Measurements from ENCODE around the gene RAD50.

DNA sequence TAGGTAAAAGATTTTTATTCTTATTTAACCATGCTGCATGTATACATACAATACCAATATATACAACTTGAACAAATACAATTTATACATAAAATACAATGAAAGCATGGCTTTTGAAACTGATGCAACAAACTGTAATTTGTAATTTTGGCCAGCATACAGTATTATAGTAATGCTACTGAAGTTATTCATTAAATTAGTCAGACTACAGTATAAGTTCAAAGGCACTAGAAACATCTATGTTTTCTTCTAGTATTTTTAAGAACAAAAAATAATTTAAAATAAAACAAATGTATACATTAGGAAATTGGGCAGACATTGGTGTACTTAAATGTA, 135.8 kb downstream of the RAD50 start:
- TF ChIP-seq, protein P1, sequence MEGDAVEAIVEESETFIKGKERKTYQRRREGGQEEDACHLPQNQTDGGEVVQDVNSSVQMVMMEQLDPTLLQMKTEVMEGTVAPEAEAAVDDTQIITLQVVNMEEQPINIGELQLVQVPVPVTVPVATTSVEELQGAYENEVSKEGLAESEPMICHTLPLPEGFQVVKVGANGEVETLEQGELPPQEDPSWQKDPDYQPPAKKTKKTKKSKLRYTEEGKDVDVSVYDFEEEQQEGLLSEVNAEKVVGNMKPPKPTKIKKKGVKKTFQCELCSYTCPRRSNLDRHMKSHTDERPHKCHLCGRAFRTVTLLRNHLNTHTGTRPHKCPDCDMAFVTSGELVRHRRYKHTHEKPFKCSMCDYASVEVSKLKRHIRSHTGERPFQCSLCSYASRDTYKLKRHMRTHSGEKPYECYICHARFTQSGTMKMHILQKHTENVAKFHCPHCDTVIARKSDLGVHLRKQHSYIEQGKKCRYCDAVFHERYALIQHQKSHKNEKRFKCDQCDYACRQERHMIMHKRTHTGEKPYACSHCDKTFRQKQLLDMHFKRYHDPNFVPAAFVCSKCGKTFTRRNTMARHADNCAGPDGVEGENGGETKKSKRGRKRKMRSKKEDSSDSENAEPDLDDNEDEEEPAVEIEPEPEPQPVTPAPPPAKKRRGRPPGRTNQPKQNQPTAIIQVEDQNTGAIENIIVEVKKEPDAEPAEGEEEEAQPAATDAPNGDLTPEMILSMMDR (IDR thresholded peaks at IDR 0.05), result no peak
- no peak for TF ChIP-seq POLR2A (IDR thresholded peaks at IDR 0.05)
